Esophagus squamous epithelium (tissue), 4 donors: ENCODE results near the gene DDR2.

Experiments
- POLR2A ChIP-seq, 4 donors: fragments of 450-650 bp; IDR thresholded peaks; one replicate each; pipeline ENCODE4 v1.6.1; 2017; ENCODE audit warnings: antibody characterized with exemption in 4 of 4, mild to moderate bottlenecking in 4 of 4, moderate library complexity in 3 of 4
- TF ChIP-seq, protein P1 (sequence below), 6 experiments: fragments of 450-650 bp in 4 of 6; fragments of 200-600 bp in 2 of 6; sonication (generic) in 2 of 6; IDR thresholded peaks; one replicate each; pipeline ENCODE4 v1.5.1; 2016 to 2019; ENCODE audit warnings: antibody characterized with exemption in 6 of 6, mild to moderate bottlenecking in 4 of 6, moderate library complexity in 4 of 6

DNA sequence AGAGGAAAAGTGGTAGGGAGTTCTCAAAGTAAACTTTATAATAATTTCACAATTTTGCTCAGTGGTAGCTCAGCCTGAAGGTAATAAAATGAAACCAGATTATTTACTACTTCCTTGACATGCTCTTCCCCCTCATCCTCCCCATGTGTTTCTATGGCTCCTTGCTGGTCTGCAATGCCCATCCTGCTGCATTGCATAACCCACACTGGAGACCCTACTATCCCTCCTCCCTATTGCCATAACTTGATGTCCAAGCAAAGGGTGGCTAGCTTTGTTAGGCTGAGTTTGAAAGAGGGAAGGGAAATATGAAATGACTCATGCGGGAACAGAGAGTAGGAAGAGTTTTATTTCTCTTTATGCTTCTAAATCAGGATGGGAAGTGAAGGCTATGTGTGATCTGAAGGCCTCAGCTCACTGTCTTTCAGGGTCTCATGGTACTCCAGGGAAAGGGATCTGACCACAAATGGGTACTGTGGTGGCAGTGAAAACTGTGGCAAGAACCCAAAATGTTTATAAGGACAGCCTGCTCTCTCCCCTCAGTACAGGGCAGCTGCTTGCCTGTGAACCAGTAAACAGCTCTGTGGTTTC lies 121.8 kb downstream of the DDR2 start:
- TF ChIP-seq, protein P1, sequence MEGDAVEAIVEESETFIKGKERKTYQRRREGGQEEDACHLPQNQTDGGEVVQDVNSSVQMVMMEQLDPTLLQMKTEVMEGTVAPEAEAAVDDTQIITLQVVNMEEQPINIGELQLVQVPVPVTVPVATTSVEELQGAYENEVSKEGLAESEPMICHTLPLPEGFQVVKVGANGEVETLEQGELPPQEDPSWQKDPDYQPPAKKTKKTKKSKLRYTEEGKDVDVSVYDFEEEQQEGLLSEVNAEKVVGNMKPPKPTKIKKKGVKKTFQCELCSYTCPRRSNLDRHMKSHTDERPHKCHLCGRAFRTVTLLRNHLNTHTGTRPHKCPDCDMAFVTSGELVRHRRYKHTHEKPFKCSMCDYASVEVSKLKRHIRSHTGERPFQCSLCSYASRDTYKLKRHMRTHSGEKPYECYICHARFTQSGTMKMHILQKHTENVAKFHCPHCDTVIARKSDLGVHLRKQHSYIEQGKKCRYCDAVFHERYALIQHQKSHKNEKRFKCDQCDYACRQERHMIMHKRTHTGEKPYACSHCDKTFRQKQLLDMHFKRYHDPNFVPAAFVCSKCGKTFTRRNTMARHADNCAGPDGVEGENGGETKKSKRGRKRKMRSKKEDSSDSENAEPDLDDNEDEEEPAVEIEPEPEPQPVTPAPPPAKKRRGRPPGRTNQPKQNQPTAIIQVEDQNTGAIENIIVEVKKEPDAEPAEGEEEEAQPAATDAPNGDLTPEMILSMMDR (IDR thresholded peaks at IDR 0.05): no peak
- TF ChIP-seq POLR2A (IDR thresholded peaks at IDR 0.05): no peak
